GM21619 (cell line): Measurements from ENCODE around the gene RND3.
A peak's percentile ranks its signal among the peaks of the same experiment; 100 is the strongest.

Experiments
- ATAC-seq: cut with Tn5 transposase; IDR thresholded peaks from one replicate; pipeline ENCODE4 v1.9.1; 2021; ENCODE audit not compliant: unreplicated experiment

The RND3 gene

GRCh38 chr2:150487537-150488429, at the start of gene RND3:
Gene RND3, minus strand, starts transcription at chr2:150487667. Its CDS starts 250 bp downstream, at chr2:150487417.
- peak; percentile 67 for ATAC-seq

GRCh38 chr2:150535176-150535575, 47.7 kb upstream of the RND3 start:
- no peak for ATAC-seq

GRCh38 chr2:150532879-150533278, 45.4 kb upstream of the RND3 start:
- ATAC-seq = no peak

GRCh38 chr2:150532020-150532419, 44.6 kb upstream of the RND3 start:
- no peak for ATAC-seq

GRCh38 chr2:150531591-150531990, 44.1 kb upstream of the RND3 start:
- no peak for ATAC-seq

- no peak for ATAC-seq
Measured at GRCh38 chr2:150530168-150530567, 42.7 kb upstream of the RND3 start.

GRCh38 chr2:150528861-150529801, 41.7 kb upstream of the RND3 start:
- peak; percentile 88 for ATAC-seq

GRCh38 chr2:150526827-150527226, 39.4 kb upstream of the RND3 start:
- ATAC-seq = no peak

- no peak for ATAC-seq
Measured at GRCh38 chr2:150526006-150526405, 38.5 kb upstream of the RND3 start.

- ATAC-seq = no peak
Measured at GRCh38 chr2:150522269-150522668, 34.8 kb upstream of the RND3 start.

- no peak for ATAC-seq
Measured at GRCh38 chr2:150520887-150521664, 33.6 kb upstream of the RND3 start.

GRCh38 chr2:150520033-150520432, 32.6 kb upstream of the RND3 start:
- ATAC-seq = no peak

- ATAC-seq = no peak
Measured at GRCh38 chr2:150517951-150518680, 30.6 kb upstream of the RND3 start.

- ATAC-seq = no peak
Measured at GRCh38 chr2:150513647-150514046, 26.2 kb upstream of the RND3 start.

- ATAC-seq = no peak
Measured at GRCh38 chr2:150508497-150509137, 21.1 kb upstream of the RND3 start.

- no peak for ATAC-seq
Measured at GRCh38 chr2:150507071-150507470, 19.6 kb upstream of the RND3 start.

- ATAC-seq = no peak
Measured at GRCh38 chr2:150505178-150505577, 17.7 kb upstream of the RND3 start.

- ATAC-seq = no peak
Measured at GRCh38 chr2:150495993-150496627, 8.6 kb upstream of the RND3 start.

GRCh38 chr2:150495001-150495400, 7.5 kb upstream of the RND3 start:
- ATAC-seq = no peak
